Measurements from ENCODE around the gene RAD51B.

- no peak for TF ChIP-seq CTCF (IDR thresholded peaks at IDR 0.05)
- no peak for TF ChIP-seq POLR2A (IDR thresholded peaks at IDR 0.05)
- TF ChIP-seq EP300 (IDR thresholded peaks at IDR 0.05) = no peak
- TF ChIP-seq POLR2AphosphoS5 (IDR thresholded peaks at IDR 0.05) = no peak
Observed at GRCh38 chr14:68034896-68035295, 215.3 kb downstream of the RAD51B start.
